ENCODE measurements around the gene OR8G5. TPM values are rescaled to one million over a fixed set of nuclear protein-coding genes. Genes with fewer than 3 reads are reported as not detected.

OR8G5 gene
- total and polyA plus RNA-seq, 2 experiments from 2014 or later = not detected

DNA sequence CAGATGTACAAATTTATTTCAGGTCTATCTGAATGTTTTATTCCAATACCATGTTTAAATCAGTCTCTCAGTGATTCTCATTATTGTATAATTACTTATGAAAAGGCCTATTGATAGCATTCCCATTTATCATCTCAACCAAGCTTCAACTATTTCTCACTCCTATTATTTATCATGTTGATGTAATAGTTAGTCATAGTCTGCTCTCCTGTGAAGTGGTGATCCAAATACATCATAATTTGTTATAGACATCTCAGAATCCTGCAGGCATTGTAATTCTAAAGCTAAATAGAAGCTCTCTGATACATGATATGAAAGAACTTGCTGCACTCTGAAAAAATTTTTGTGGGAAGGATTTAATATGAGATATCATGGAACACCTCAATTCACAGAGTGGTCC, 37.0 kb upstream of the OR8G5 start:
- H3K9me2 ChIP-seq (ENCODE audit: insufficient read depth) = no peaks in the 10 kb centered on the region
- Mint-ChIP-seq H3K9me3 (no peaks in the 10 kb centered on the region), H3K36me3 (ENCODE audit: low read depth) (no peaks in the 10 kb centered on the region), H3K27ac (no peak overlapping the region), H3K4me3 (no peak overlapping the region), H3K4me1 (no peaks in the 10 kb centered on the region), H3K27me3 (ENCODE audit: insufficient read depth, low read depth, poor library complexity) (no peaks in the 10 kb centered on the region)
- ATAC-seq (no peak), DNase-seq (ENCODE audit: low spot score) (no peak)
- H4K20me1 ChIP-seq (replicated peaks; ENCODE audit: insufficient read depth) = no peaks in the 10 kb centered on the region
- H2AFZ ChIP-seq = no peak overlapping the region
- no peaks in the 10 kb centered on the region for H3K79me2 ChIP-seq (replicated peaks; ENCODE audit: insufficient read depth)
- H3K36me3 ChIP-seq (ENCODE audit: insufficient read depth) = no peaks in the 10 kb centered on the region
- H3K27ac ChIP-seq (ENCODE audit: low read depth) = no peak overlapping the region
- H3K4me3 ChIP-seq = no peak overlapping the region
- no peaks in the 10 kb centered on the region for H3K4me1 ChIP-seq (ENCODE audit: insufficient read depth)
- TF ChIP-seq, protein P1, sequence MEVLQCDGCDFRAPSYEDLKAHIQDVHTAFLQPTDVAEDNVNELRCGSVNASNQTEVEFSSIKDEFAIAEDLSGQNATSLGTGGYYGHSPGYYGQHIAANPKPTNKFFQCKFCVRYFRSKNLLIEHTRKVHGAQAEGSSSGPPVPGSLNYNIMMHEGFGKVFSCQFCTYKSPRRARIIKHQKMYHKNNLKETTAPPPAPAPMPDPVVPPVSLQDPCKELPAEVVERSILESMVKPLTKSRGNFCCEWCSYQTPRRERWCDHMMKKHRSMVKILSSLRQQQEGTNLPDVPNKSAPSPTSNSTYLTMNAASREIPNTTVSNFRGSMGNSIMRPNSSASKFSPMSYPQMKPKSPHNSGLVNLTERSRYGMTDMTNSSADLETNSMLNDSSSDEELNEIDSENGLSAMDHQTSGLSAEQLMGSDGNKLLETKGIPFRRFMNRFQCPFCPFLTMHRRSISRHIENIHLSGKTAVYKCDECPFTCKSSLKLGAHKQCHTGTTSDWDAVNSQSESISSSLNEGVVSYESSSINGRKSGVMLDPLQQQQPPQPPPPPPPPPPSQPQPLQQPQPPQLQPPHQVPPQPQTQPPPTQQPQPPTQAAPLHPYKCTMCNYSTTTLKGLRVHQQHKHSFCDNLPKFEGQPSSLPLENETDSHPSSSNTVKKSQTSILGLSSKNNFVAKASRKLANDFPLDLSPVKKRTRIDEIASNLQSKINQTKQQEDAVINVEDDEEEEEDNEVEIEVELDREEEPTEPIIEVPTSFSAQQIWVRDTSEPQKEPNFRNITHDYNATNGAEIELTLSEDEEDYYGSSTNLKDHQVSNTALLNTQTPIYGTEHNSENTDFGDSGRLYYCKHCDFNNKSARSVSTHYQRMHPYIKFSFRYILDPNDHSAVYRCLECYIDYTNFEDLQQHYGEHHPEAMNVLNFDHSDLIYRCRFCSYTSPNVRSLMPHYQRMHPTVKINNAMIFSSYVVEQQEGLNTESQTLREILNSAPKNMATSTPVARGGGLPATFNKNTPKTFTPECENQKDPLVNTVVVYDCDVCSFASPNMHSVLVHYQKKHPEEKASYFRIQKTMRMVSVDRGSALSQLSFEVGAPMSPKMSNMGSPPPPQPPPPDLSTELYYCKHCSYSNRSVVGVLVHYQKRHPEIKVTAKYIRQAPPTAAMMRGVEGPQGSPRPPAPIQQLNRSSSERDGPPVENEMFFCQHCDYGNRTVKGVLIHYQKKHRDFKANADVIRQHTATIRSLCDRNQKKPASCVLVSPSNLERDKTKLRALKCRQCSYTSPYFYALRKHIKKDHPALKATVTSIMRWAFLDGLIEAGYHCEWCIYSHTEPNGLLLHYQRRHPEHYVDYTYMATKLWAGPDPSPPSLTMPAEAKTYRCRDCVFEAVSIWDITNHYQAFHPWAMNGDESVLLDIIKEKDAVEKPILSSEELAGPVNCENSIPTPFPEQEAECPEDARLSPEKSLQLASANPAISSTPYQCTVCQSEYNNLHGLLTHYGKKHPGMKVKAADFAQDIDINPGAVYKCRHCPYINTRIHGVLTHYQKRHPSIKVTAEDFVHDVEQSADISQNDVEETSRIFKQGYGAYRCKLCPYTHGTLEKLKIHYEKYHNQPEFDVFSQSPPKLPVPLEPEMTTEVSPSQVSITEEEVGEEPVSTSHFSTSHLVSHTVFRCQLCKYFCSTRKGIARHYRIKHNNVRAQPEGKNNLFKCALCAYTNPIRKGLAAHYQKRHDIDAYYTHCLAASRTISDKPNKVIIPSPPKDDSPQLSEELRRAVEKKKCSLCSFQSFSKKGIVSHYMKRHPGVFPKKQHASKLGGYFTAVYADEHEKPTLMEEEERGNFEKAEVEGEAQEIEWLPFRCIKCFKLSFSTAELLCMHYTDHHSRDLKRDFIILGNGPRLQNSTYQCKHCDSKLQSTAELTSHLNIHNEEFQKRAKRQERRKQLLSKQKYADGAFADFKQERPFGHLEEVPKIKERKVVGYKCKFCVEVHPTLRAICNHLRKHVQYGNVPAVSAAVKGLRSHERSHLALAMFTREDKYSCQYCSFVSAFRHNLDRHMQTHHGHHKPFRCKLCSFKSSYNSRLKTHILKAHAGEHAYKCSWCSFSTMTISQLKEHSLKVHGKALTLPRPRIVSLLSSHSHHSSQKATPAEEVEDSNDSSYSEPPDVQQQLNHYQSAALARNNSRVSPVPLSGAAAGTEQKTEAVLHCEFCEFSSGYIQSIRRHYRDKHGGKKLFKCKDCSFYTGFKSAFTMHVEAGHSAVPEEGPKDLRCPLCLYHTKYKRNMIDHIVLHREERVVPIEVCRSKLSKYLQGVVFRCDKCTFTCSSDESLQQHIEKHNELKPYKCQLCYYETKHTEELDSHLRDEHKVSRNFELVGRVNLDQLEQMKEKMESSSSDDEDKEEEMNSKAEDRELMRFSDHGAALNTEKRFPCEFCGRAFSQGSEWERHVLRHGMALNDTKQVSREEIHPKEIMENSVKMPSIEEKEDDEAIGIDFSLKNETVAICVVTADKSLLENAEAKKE (CRISPR knock-in tag; IDR thresholded peaks at IDR 0.05) = no peak
- TF ChIP-seq STAT1 (IDR thresholded peaks at IDR 0.05; ENCODE audit: unreplicated experiment) (no peak), EZH2phosphoT487 (IDR thresholded peaks at IDR 0.05; ENCODE audit: unreplicated experiment) (no peak), CREB1 (CRISPR knock-in tag; IDR thresholded peaks at IDR 0.05; ENCODE audit: low read depth) (no peak), ZNF331 (CRISPR knock-in tag; IDR thresholded peaks at IDR 0.05; ENCODE audit: low read depth) (no peak), POLR2AphosphoS5 (IDR thresholded peaks at IDR 0.05; ENCODE audit: low read depth) (no peak), ZNF114 (CRISPR knock-in tag; IDR thresholded peaks at IDR 0.05) (no peak), NANOG (IDR thresholded peaks at IDR 0.05; ENCODE audit: borderline replicate concordance) (no peak), JUNB (IDR thresholded peaks at IDR 0.05; ENCODE audit: unreplicated experiment) (no peak)
- TF ChIP-seq, protein P2, sequence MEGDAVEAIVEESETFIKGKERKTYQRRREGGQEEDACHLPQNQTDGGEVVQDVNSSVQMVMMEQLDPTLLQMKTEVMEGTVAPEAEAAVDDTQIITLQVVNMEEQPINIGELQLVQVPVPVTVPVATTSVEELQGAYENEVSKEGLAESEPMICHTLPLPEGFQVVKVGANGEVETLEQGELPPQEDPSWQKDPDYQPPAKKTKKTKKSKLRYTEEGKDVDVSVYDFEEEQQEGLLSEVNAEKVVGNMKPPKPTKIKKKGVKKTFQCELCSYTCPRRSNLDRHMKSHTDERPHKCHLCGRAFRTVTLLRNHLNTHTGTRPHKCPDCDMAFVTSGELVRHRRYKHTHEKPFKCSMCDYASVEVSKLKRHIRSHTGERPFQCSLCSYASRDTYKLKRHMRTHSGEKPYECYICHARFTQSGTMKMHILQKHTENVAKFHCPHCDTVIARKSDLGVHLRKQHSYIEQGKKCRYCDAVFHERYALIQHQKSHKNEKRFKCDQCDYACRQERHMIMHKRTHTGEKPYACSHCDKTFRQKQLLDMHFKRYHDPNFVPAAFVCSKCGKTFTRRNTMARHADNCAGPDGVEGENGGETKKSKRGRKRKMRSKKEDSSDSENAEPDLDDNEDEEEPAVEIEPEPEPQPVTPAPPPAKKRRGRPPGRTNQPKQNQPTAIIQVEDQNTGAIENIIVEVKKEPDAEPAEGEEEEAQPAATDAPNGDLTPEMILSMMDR (conservative IDR thresholded peaks at IDR 0.05; ENCODE audit: low read depth in 2 of 2) = no peak
- TF ChIP-seq, protein P3, sequence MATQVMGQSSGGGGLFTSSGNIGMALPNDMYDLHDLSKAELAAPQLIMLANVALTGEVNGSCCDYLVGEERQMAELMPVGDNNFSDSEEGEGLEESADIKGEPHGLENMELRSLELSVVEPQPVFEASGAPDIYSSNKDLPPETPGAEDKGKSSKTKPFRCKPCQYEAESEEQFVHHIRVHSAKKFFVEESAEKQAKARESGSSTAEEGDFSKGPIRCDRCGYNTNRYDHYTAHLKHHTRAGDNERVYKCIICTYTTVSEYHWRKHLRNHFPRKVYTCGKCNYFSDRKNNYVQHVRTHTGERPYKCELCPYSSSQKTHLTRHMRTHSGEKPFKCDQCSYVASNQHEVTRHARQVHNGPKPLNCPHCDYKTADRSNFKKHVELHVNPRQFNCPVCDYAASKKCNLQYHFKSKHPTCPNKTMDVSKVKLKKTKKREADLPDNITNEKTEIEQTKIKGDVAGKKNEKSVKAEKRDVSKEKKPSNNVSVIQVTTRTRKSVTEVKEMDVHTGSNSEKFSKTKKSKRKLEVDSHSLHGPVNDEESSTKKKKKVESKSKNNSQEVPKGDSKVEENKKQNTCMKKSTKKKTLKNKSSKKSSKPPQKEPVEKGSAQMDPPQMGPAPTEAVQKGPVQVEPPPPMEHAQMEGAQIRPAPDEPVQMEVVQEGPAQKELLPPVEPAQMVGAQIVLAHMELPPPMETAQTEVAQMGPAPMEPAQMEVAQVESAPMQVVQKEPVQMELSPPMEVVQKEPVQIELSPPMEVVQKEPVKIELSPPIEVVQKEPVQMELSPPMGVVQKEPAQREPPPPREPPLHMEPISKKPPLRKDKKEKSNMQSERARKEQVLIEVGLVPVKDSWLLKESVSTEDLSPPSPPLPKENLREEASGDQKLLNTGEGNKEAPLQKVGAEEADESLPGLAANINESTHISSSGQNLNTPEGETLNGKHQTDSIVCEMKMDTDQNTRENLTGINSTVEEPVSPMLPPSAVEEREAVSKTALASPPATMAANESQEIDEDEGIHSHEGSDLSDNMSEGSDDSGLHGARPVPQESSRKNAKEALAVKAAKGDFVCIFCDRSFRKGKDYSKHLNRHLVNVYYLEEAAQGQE (IDR thresholded peaks at IDR 0.05; ENCODE audit: unreplicated experiment) = no peak
- TF ChIP-seq, protein P4, sequence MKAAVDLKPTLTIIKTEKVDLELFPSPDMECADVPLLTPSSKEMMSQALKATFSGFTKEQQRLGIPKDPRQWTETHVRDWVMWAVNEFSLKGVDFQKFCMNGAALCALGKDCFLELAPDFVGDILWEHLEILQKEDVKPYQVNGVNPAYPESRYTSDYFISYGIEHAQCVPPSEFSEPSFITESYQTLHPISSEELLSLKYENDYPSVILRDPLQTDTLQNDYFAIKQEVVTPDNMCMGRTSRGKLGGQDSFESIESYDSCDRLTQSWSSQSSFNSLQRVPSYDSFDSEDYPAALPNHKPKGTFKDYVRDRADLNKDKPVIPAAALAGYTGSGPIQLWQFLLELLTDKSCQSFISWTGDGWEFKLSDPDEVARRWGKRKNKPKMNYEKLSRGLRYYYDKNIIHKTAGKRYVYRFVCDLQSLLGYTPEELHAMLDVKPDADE (IDR thresholded peaks at IDR 0.05) = no peak
- H3K27me3 ChIP-seq (ENCODE audit: insufficient read depth) = no peaks in the 10 kb centered on the region
- H3K4me2 ChIP-seq = no peak overlapping the region
- H3F3A ChIP-seq (replicated peaks; ENCODE audit: low read depth) = no peaks in the 10 kb centered on the region
